ENCODE data around the gene CHMP2A. TPM values are rescaled to one million over a fixed set of nuclear protein-coding genes. Genes with fewer than 3 reads are reported as not detected.
"Not testable (repeated sequence)": the region's sequence is repeated elsewhere in the genome, so short reads cannot be mapped to it uniquely, and the experiment has no call there.

Gene CHMP2A
- total and polyA plus RNA-seq, 5 donors from 2014 or later, result 83.1 to 273 (median 216) TPM

- Mint-ChIP-seq H3K4me3 (peak overlapping the region; percentile 74 to 85 (median 80)), H3K9me3 (no peaks in the 10 kb centered on the region), H3K4me1 (peaks cover 2 to 40% (median 13%) of the 10 kb centered on the region in 4 donors), H3K27me3 (no peaks in the 10 kb centered on the region), H3K36me3 (no peaks in the 10 kb centered on the region), H3K27ac (peak overlapping the region; percentile 71 to 90 (median 76))
- DNase-seq, result peak; percentile 84 to 97 (median 92)
- Histone ChIP-seq H3K27me3 (ENCODE audit: control insufficient read depth, insufficient read depth, low read length) (no peaks in the 10 kb centered on the region), H3K9me3 (ENCODE audit: control insufficient read depth in 2 of 2, low read length in 2 of 2) (no peaks in the 10 kb centered on the region), H3K4me1 (ENCODE audit: control insufficient read depth, insufficient read depth, low read length, poor library complexity, severe bottlenecking) (peaks cover 30% of the 10 kb centered on the region), H3K27ac (ENCODE audit: insufficient read depth, low read length, poor library complexity, severe bottlenecking) (peak overlapping the region; percentile 55), H3K36me3 (ENCODE audit: control insufficient read depth, insufficient read depth, low read length) (peaks cover 4% of the 10 kb centered on the region), H3K4me3 (ENCODE audit: low read depth, low read length) (peak overlapping the region; percentile 32)
- peak; percentile 84 to 94 for ATAC-seq (ENCODE audit: low read depth in 2 of 2)
Measured at GRCh38 chr19:58513694-58514563, 41.0 kb downstream of the CHMP2A start.

GRCh38 chr19:58513213-58513693 is 41.7 kb downstream of the CHMP2A start:
- no peaks in the 10 kb centered on the region for H3K36me3 Mint-ChIP-seq
- no peaks in the 10 kb centered on the region for H3K9me3 ChIP-seq (ENCODE audit: control insufficient read depth in 2 of 2, low read length in 2 of 2)
- H3K27me3 ChIP-seq (ENCODE audit: control insufficient read depth, insufficient read depth, low read length), result no peaks in the 10 kb centered on the region
- H3K27me3 Mint-ChIP-seq, result no peaks in the 10 kb centered on the region
- DNase-seq (no peak), ATAC-seq (ENCODE audit: low read depth in 2 of 2) (no peak)
- peaks cover 23% of the 10 kb centered on the region for H3K4me1 ChIP-seq (ENCODE audit: control insufficient read depth, insufficient read depth, low read length, poor library complexity, severe bottlenecking)
- H3K4me1 Mint-ChIP-seq, result peaks cover 0 to 33% (median 9%) of the 10 kb centered on the region in 4 donors
- H3K4me3 ChIP-seq (ENCODE audit: low read depth, low read length), result no peak overlapping the region
- peaks cover 4% of the 10 kb centered on the region for H3K36me3 ChIP-seq (ENCODE audit: control insufficient read depth, insufficient read depth, low read length)
- H3K27ac ChIP-seq (ENCODE audit: insufficient read depth, low read length, poor library complexity, severe bottlenecking), result peak overlapping the region; percentile 55
- peak overlapping the region in 3 of 4 donors; percentile 24 to 82 (median 61) for H3K4me3 Mint-ChIP-seq
- H3K27ac Mint-ChIP-seq, result peak overlapping the region in 2 of 3 donors; percentile 65 to 71
- no peaks in the 10 kb centered on the region for H3K9me3 Mint-ChIP-seq

GRCh38 chr19:58511353-58512208 is 43.3 kb downstream of the CHMP2A start, which contains the start of gene SLC27A5:
SLC27A5 (minus strand) TSS chr19:58511992; CDS start chr19:58511955, 37 bp downstream.
- no peaks in the 10 kb centered on the region for H3K27me3 Mint-ChIP-seq
- Histone ChIP-seq H3K4me3 (ENCODE audit: low read depth, low read length) (no peak within 1 kb of the TSS), H3K27me3 (ENCODE audit: control insufficient read depth, insufficient read depth, low read length) (no peaks in the 10 kb centered on the region), H3K4me1 (ENCODE audit: control insufficient read depth, insufficient read depth, low read length, poor library complexity, severe bottlenecking) (peaks cover 14% of the 10 kb centered on the region), H3K36me3 (ENCODE audit: control insufficient read depth, insufficient read depth, low read length) (no peaks in the 10 kb centered on the region), H3K27ac (ENCODE audit: insufficient read depth, low read length, poor library complexity, severe bottlenecking) (no peak within 1 kb of the TSS), H3K9me3 (ENCODE audit: control insufficient read depth in 2 of 2, low read length in 2 of 2) (peaks cover 2 to 5% of the 10 kb centered on the region in 2 experiments)
- peaks cover 4% of the 10 kb centered on the region for H3K36me3 Mint-ChIP-seq
- peaks cover 0 to 24% (median 4%) of the 10 kb centered on the region in 4 donors for H3K4me1 Mint-ChIP-seq
- DNase-seq, result no peak
- peak within 1 kb of the TSS in 1 of 4 donors; percentile 9 for H3K4me3 Mint-ChIP-seq
- ATAC-seq (ENCODE audit: low read depth in 2 of 2), result no peak
- peaks cover 0 to 9% (median 2%) of the 10 kb centered on the region in 7 donors for H3K9me3 Mint-ChIP-seq
- no peak within 1 kb of the TSS for H3K27ac Mint-ChIP-seq

- no peaks in the 10 kb centered on the region for H3K27me3 ChIP-seq (ENCODE audit: control insufficient read depth, insufficient read depth, low read length)
- H3K4me1 ChIP-seq (ENCODE audit: control insufficient read depth, insufficient read depth, low read length, poor library complexity, severe bottlenecking), result peaks cover 14% of the 10 kb centered on the region
- peaks cover 0 to 9% (median 2%) of the 10 kb centered on the region in 7 donors for H3K9me3 Mint-ChIP-seq
- DNase-seq (no peak), ATAC-seq (ENCODE audit: low read depth in 2 of 2) (no peak)
- no peak overlapping the region for H3K27ac ChIP-seq (ENCODE audit: insufficient read depth, low read length, poor library complexity, severe bottlenecking)
- no peak overlapping the region for H3K4me3 ChIP-seq (ENCODE audit: low read depth, low read length)
- H3K36me3 Mint-ChIP-seq, result peaks cover 4% of the 10 kb centered on the region
- no peak overlapping the region for H3K27ac Mint-ChIP-seq
- no peaks in the 10 kb centered on the region for H3K27me3 Mint-ChIP-seq
- H3K36me3 ChIP-seq (ENCODE audit: control insufficient read depth, insufficient read depth, low read length), result no peaks in the 10 kb centered on the region
- peaks cover 2 to 5% of the 10 kb centered on the region in 2 experiments for H3K9me3 ChIP-seq (ENCODE audit: control insufficient read depth in 2 of 2, low read length in 2 of 2)
- peak overlapping the region in 1 of 4 donors; percentile 35 for H3K4me3 Mint-ChIP-seq
- H3K4me1 Mint-ChIP-seq, result peaks cover 0 to 14% (median 1%) of the 10 kb centered on the region in 4 donors
Measured at GRCh38 chr19:58510084-58510862, 44.6 kb downstream of the CHMP2A start.

GRCh38 chr19:58509731-58510083 is 45.2 kb downstream of the CHMP2A start:
- H3K4me1 ChIP-seq (ENCODE audit: control insufficient read depth, insufficient read depth, low read length, poor library complexity, severe bottlenecking), result peaks cover 13% of the 10 kb centered on the region
- H3K4me1 Mint-ChIP-seq, result peaks cover 0 to 11% (median under 1%) of the 10 kb centered on the region in 4 donors
- DNase-seq (no peak), ATAC-seq (ENCODE audit: low read depth in 2 of 2) (no peak)
- peaks cover 4% of the 10 kb centered on the region for H3K36me3 Mint-ChIP-seq
- H3K27ac ChIP-seq (ENCODE audit: insufficient read depth, low read length, poor library complexity, severe bottlenecking), result no peak overlapping the region
- peaks cover 2 to 5% of the 10 kb centered on the region in 2 experiments for H3K9me3 ChIP-seq (ENCODE audit: control insufficient read depth in 2 of 2, low read length in 2 of 2)
- no peaks in the 10 kb centered on the region for H3K36me3 ChIP-seq (ENCODE audit: control insufficient read depth, insufficient read depth, low read length)
- H3K27ac Mint-ChIP-seq, result no peak overlapping the region
- H3K4me3 ChIP-seq (ENCODE audit: low read depth, low read length), result no peak overlapping the region
- no peaks in the 10 kb centered on the region for H3K27me3 Mint-ChIP-seq
- peaks cover 0 to 9% (median 2%) of the 10 kb centered on the region in 7 donors for H3K9me3 Mint-ChIP-seq
- H3K4me3 Mint-ChIP-seq, result peak overlapping the region in 1 of 4 donors; percentile 35
- no peaks in the 10 kb centered on the region for H3K27me3 ChIP-seq (ENCODE audit: control insufficient read depth, insufficient read depth, low read length)

- not testable (repeated sequence) for H3K36me3 ChIP-seq (ENCODE audit: control insufficient read depth, insufficient read depth, low read length); DNase-seq; H3K27me3 ChIP-seq (ENCODE audit: control insufficient read depth, insufficient read depth, low read length); H3K27ac Mint-ChIP-seq; H3K4me3 ChIP-seq (ENCODE audit: low read depth, low read length); H3K4me1 Mint-ChIP-seq; H3K9me3 ChIP-seq (ENCODE audit: control insufficient read depth in 2 of 2, low read length in 2 of 2); H3K4me1 ChIP-seq (ENCODE audit: control insufficient read depth, insufficient read depth, low read length, poor library complexity, severe bottlenecking); H3K4me3 Mint-ChIP-seq; H3K36me3 Mint-ChIP-seq; ATAC-seq (ENCODE audit: low read depth in 2 of 2); H3K27ac ChIP-seq (ENCODE audit: insufficient read depth, low read length, poor library complexity, severe bottlenecking); H3K27me3 Mint-ChIP-seq
- H3K9me3 Mint-ChIP-seq, result peaks cover 0 to 11% (median 3%) of the 10 kb centered on the region in 7 donors
Measured at GRCh38 chr19:58507602-58508223, 47.2 kb downstream of the CHMP2A start.

All from CD4-positive, CD25-positive, alpha-beta regulatory T cell (primary cell).